HG03196 (cell line): ENCODE measurements around the gene CTCFL.
"Not testable (repeated sequence)": the region's sequence is repeated elsewhere in the genome, so short reads cannot be mapped to it uniquely, and the experiment has no call there.

Experiments
- ATAC-seq: cut with Tn5 transposase; IDR thresholded peaks from one replicate; pipeline ENCODE4 v1.9.1; 2021; ENCODE audit not compliant: unreplicated experiment

CTCFL gene

GRCh38 chr20:57483287-57484050 lies 41.5 kb downstream of the CTCFL start:
- ATAC-seq = peak; percentile 40

- ATAC-seq = no peak
These were observed 42.1 kb downstream of the CTCFL start for GRCh38 chr20:57482796-57483195.

DNA sequence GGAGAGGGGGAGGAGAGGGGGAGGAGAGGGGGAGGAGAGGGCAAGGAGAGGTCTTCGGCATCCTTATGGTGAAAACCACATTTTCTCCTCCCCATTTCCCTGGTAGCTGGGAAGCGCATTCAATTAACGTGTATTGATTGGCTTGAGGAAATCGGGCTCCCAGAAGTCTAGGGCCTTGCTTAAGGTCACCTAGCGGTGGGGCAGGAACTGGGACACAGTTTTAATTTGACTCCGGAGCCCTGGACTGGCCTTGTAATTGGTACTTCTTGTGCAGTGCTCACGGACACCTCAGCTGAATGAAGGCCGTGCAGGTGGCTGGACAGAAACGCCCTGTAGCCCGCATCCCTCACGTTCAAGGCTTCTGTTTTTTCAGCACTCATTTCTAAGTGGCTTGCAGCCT lies 42.8 kb downstream of the CTCFL start:
- no peak for ATAC-seq

GRCh38 chr20:57481281-57481711 lies 43.6 kb downstream of the CTCFL start:
- ATAC-seq = peak; percentile 22

DNA sequence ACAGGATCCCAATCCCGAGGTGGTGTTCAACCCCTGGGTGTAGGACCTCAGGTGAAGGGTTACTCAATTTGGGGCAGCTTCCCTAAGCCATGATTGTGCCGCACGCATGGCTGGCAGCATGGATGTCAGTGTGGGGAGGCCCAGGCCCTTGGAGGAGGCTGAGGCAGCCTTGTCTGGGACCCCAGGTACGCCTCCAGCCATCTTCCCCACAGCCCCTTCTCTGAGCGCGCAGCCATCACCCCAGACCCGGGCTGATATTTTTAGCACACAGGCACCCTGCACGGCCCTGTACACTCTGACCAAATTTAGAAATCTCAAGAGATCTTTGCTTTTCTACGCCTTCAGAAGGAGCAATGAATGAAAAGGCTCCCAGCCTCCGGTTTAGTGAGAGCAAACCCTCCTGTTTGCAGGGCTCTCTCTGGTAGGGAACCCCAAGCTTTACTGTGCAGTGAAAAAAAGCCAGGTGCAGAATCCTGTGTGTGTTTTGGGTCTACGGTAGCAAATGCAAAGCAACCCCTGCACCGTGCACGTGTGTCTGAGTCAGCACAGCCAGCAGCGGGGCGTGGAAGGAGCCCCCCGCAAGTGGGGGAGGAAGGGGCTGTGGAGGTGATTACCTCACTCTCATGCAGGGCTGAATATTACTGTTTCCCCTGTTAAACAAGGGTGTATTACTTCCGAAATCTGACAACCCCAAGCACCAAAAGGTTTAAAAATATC lies 44.3 kb downstream of the CTCFL start:
- peak; percentile 57 for ATAC-seq

- ATAC-seq = no peak
These were observed 45.7 kb downstream of the CTCFL start for GRCh38 chr20:57479196-57479595.

DNA sequence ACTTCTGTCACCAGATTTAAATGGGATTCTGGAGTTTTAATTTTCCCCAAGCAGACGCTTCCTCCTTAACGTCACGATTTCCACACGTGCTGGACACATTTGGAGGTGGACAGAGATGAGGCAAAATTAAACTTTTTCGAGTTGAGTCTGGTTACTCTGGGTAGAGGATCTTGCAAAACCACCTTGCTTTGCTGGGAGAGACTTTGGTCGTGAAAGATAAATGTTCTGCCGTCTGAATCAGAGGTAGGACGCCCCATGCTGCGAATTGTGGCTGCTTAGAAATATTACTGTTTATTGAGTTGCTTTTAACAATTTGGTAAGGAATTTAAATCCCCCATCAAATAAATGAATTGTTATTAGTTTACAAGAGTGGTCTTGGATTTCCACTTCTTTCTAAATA lies 46.8 kb downstream of the CTCFL start:
- no peak for ATAC-seq

GRCh38 chr20:57476641-57477461 lies 48.1 kb downstream of the CTCFL start:
- ATAC-seq = no peak

GRCh38 chr20:57476084-57476526 lies 48.8 kb downstream of the CTCFL start:
- ATAC-seq = peak; percentile 41

- ATAC-seq = no peak
These were observed 49.4 kb downstream of the CTCFL start for GRCh38 chr20:57475388-57476083.

- no peak for ATAC-seq
These were observed 50.1 kb downstream of the CTCFL start for GRCh38 chr20:57474816-57475215.

DNA sequence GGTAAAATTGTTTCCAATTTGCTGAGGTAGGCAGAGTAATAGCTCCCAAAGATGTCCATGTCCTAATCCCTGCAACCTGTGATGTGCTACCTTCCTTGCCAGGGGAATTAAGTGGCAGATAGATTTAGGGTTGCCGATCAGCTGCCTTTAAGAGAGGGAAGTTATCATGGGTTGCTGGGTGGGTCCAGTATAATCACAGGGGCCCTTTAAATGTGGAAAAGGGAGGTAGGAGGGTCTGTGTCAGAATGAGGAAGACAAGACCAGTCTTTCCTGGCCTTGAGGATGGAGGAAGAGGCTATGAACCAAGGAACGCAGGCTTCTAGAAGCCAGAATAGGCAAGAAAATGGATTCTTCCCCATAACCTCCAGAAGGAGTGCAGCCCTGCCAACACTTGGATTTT lies 50.7 kb downstream of the CTCFL start:
- no peak for ATAC-seq

DNA sequence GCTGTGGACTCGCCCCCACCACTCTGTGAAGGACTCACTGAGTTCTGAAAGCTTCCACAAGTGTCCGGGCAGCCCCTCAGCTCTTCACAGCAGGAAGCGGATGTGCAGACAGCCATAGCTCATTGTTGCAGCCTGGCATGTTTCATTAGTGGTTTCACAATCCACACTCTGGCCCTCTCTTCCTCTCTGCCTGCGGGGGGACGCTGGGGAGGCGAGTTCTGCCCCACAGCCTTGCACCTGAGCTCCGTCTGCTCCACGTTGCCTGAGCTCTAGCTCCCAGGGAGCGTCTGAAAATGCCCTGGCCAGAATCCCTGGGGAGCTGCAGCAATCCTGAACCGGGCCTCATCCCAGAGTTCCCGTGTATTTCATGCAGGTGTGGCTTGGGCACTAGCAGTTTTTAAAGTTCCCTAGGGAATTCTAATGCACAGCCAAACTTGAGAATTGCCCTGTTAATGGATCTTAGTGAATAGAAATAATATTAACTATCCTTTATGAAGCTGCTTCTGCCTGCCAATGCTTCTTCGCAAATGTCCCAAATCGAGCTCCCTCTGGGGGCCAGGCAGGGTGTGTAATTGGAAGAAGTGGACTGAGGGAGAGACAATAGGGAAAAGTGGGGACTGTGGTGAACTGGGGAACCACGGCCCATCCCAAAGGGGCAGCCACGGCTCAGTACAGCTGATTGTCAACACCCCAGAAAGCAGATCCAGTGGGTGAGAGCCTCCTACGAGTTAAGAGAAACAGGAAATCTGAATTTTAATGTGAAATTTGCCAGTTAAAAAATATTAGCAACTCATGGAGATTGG lies 51.5 kb downstream of the CTCFL start:
- peak; percentile 67 for ATAC-seq

DNA sequence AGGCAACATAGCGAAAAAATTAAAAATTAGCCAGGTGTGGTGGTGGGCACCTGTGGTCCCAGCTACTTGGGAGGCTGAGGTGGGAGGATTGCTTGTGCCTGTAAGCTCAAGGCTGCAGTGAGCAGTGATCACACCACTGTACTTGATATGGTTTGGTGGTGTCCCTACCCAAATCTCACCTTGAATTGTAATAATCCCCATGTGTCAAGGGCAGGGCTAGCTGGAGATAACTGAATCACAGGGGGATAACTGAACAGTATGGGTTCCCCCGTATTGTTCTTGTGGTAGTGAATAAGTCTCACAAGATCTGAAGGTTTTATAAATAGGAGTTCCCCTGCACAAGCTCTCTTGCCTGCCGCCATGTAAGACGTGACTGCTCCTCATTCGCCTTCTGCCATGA lies 52.5 kb downstream of the CTCFL start:
- ATAC-seq = not testable (repeated sequence)

DNA sequence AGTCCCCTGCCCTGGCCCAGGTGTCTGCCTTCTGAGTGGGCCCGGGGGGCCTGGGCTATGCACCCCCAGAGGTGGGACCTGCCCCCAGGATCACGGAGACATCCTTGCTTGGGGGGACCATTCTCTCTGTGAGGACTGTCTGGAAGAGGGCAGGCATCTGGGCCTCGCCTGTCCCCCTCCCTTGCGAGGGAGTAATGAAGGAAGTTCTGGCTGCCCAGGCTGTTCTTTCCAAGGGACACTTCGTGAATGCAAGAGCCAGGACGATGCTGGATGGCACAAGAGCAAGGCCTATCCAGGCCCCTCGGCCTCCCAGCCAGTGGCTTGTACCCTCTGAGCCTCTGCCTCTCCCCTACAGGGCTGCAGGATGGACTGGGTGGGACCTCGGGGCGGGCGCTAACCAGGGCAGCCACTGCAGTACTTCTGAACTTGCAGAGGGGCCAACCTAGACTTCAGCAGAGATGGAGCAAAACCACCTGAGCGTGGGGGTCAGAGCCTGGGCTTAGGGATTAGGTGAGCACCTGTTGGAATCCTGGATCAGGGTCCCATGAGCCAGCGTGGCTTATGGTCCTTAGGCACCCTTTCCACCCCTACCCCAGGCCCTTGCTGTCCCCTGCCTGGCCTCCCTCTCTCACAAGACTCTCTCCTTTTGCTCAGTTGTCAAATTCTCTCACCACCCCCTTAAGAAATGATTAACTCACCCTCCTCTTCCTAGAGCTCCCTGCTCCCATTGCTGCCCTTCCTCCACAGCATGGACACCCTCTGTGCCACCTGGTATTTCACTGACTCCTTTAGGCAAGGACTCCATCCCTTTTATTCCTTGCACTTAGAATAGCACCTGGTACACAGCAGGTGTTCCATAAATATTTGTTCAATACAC lies 53.2 kb downstream of the CTCFL start:
- no peak for ATAC-seq

DNA sequence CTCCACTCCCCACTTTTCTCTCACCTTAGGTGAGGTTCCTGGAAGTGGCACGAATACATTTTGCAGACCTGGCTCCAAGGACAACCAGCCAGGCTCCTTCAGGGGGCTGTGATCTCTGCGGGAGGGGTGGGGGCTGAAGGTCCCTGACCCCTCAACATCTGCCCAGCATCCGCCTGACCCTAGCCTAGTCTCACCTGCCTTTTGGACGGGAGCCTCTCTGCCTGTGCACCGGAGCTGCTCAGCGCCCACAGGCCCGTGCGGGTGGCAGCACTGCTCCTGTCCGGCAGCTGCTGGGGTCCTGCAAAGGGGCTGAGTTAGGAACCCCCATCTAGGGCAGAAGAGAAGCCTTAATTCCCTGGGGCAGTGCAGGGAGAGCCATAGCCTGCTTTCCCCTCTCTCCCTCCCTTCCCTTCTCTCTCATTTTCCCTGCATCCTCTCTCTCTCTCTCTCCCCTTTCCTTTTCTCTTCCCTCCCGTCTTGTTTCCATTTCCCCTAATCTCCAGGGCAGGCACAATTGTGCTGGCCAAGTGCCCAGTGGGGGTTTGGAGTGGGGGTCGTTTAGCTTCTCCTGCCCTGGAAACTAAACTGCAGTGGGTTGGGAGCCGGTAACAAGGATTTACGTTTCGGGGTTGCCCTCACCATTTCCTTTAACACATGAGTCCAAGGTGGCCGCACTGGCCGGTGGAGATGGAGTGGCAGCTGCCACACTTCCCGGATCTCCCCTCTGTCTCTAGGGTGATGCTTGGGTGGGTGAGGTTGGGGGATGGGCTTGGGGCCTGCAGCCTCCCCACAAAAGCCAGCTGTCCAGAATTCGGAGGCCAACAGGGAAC lies 54.1 kb downstream of the CTCFL start:
- no peak for ATAC-seq

- ATAC-seq = no peak
These were observed 54.8 kb downstream of the CTCFL start for GRCh38 chr20:57470212-57470522.

- ATAC-seq = no peak
These were observed 55.3 kb downstream of the CTCFL start for GRCh38 chr20:57469418-57470211.
